ENCODE results near the gene HDAC4. TPM values are rescaled to one million over a fixed set of nuclear protein-coding genes. Genes with fewer than 3 reads are reported as not detected.

Gene HDAC4
- total RNA-seq, 4 donors from 2014 or later = 12.9 to 91.6 (median 39.8) TPM

GRCh38 chr2:239359196-239359912 lies 41.5 kb downstream of the HDAC4 start:
- 89 to 91% methylated on average over 20 of the region's 20 CpGs for WGBS, 2 donors
- Histone ChIP-seq H3K36me3 (no peaks in the 10 kb centered on the region), H3K4me1 (peaks cover 10 to 16% of the 10 kb centered on the region in 2 donors), H3K4me3 (replicated peaks in 1 of 3) (no peak overlapping the region), H3K27ac (no peak overlapping the region), H3K27me3 (no peaks in the 10 kb centered on the region), H3K9me3 (no peaks in the 10 kb centered on the region)
- TF ChIP-seq CTCF (IDR thresholded peaks at IDR 0.05) = no peak
- no peak for TF ChIP-seq POLR2A (IDR thresholded peaks at IDR 0.05)
- DNase-seq = no peak
- intact Hi-C loops (cut with DNase I) = no loop called here

GRCh38 chr2:239358062-239358754 lies 42.6 kb downstream of the HDAC4 start:
- H3K4me1 ChIP-seq = peaks cover 10 to 16% of the 10 kb centered on the region in 2 donors
- H3K4me3 ChIP-seq (replicated peaks in 1 of 3) = no peak overlapping the region
- no peaks in the 10 kb centered on the region for H3K27me3 ChIP-seq
- TF ChIP-seq CTCF (IDR thresholded peaks at IDR 0.05) = no peak
- TF ChIP-seq POLR2A (IDR thresholded peaks at IDR 0.05) = no peak
- 91 to 94% methylated on average over 18 of the region's 18 CpGs for WGBS, 2 donors
- H3K27ac ChIP-seq = no peak overlapping the region
- no peak for DNase-seq
- intact Hi-C loops (cut with DNase I) = no loop called here
- no peaks in the 10 kb centered on the region for H3K9me3 ChIP-seq
- H3K36me3 ChIP-seq = no peaks in the 10 kb centered on the region

- H3K9me3 ChIP-seq = no peaks in the 10 kb centered on the region
- intact Hi-C loops (cut with DNase I) = no loop called here
- peaks cover 10 to 16% of the 10 kb centered on the region in 2 donors for H3K4me1 ChIP-seq
- peaks cover 0 to 10% of the 10 kb centered on the region in 2 donors for H3K36me3 ChIP-seq
- no peak for DNase-seq
- H3K27ac ChIP-seq = peak overlapping the region; percentile 27 to 76 (median 39)
- H3K27me3 ChIP-seq = no peaks in the 10 kb centered on the region
- no peak for TF ChIP-seq POLR2A (IDR thresholded peaks at IDR 0.05)
- TF ChIP-seq CTCF (IDR thresholded peaks at IDR 0.05) = no peak
- 67 to 78% methylated on average over 3 of the region's 3 CpGs for WGBS, 2 donors
- no peak overlapping the region for H3K4me3 ChIP-seq (replicated peaks in 1 of 3)
Observed at GRCh38 chr2:239355724-239356123, 45.1 kb downstream of the HDAC4 start.

DNA sequence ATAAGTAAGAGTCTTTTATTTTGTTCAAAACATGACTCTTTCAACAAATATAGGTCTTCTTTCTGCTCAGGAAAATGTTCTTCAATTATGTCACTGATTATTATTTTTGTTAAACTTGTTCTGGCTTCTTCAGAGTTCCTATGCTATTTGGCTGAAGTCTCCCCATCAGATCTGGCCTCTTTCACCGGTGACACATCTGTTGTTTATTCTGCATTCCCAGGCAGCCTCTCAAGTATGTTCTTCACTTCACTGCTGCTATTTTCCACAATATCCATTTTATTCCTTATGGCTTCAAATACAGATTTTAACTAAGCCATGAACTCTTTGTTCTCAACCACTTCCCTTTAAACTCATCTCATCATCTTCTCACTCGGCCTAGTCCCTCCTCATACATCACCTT lies 45.7 kb downstream of the HDAC4 start:
- Histone ChIP-seq H3K27me3 (no peaks in the 10 kb centered on the region), H3K4me3 (replicated peaks in 1 of 3) (no peak overlapping the region), H3K27ac (peak overlapping the region; percentile 27 to 76 (median 39)), H3K36me3 (peaks cover 0 to 10% of the 10 kb centered on the region in 2 donors), H3K4me1 (peaks cover 10 to 16% of the 10 kb centered on the region in 2 donors), H3K9me3 (no peaks in the 10 kb centered on the region)
- intact Hi-C loops (cut with DNase I) = no loop called here
- DNase-seq = peak; percentile 42 to 46
- 41% methylated on average over 2 of the region's 2 CpGs for WGBS, 2 donors
- TF ChIP-seq CTCF (IDR thresholded peaks at IDR 0.05) = no peak
- no peak for TF ChIP-seq POLR2A (IDR thresholded peaks at IDR 0.05)

- Histone ChIP-seq H3K4me3 (replicated peaks in 1 of 3) (no peak overlapping the region), H3K4me1 (peaks cover 10 to 15% of the 10 kb centered on the region in 2 donors), H3K9me3 (no peaks in the 10 kb centered on the region), H3K36me3 (peaks cover 0 to 10% of the 10 kb centered on the region in 2 donors), H3K27me3 (no peaks in the 10 kb centered on the region), H3K27ac (peak overlapping the region in 2 of 3 donors; percentile 39 to 76)
- no peak for TF ChIP-seq CTCF (IDR thresholded peaks at IDR 0.05)
- no peak for TF ChIP-seq POLR2A (IDR thresholded peaks at IDR 0.05)
- 88 to 92% methylated on average over 2 of the region's 2 CpGs for WGBS, 2 donors
- DNase-seq = no peak
- intact Hi-C loops (cut with DNase I) = no loop called here
Observed at GRCh38 chr2:239354791-239355136, 46.1 kb downstream of the HDAC4 start.
